22Rv1 (cell line): ENCODE results near the gene ATP8A1.

Source experiments
- ZFX ChIP-seq: fragments of 450-650 bp; IDR thresholded peaks from 2 replicates; pipeline ENCODE4 v1.6.1; 2017; ENCODE audit warnings: antibody characterized with exemption, borderline replicate concordance
- TF ChIP-seq, protein P1 (sequence below): fragments of 450-650 bp; IDR thresholded peaks from 2 replicates; pipeline ENCODE4 v1.5.1; 2017; ENCODE audit warnings: mild to moderate bottlenecking

- TF ChIP-seq, protein P1, sequence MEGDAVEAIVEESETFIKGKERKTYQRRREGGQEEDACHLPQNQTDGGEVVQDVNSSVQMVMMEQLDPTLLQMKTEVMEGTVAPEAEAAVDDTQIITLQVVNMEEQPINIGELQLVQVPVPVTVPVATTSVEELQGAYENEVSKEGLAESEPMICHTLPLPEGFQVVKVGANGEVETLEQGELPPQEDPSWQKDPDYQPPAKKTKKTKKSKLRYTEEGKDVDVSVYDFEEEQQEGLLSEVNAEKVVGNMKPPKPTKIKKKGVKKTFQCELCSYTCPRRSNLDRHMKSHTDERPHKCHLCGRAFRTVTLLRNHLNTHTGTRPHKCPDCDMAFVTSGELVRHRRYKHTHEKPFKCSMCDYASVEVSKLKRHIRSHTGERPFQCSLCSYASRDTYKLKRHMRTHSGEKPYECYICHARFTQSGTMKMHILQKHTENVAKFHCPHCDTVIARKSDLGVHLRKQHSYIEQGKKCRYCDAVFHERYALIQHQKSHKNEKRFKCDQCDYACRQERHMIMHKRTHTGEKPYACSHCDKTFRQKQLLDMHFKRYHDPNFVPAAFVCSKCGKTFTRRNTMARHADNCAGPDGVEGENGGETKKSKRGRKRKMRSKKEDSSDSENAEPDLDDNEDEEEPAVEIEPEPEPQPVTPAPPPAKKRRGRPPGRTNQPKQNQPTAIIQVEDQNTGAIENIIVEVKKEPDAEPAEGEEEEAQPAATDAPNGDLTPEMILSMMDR = no peak
- TF ChIP-seq ZFX = no peak
Observed at GRCh38 chr4:42626629-42627146, 30.2 kb downstream of the ATP8A1 start.
